Fibroblast of gingiva (primary cell): ENCODE data around the gene FBLN7.
A peak's percentile ranks its signal among the peaks of the same experiment; 100 is the strongest.

ENCODE experiments used
- DNase-seq: peaks from one replicate; pipeline ENCODE4 v3.0.0-alpha.2; 2011; ENCODE audit warnings: low read depth

Gene FBLN7

GRCh38 chr2:112140899-112141625, 2.9 kb downstream of the FBLN7 start:
- DNase-seq: no peak

GRCh38 chr2:112141626-112142007, 3.4 kb downstream of the FBLN7 start:
- DNase-seq: no peak

- no peak for DNase-seq
These were observed 4.4 kb downstream of the FBLN7 start for GRCh38 chr2:112142525-112143078.

GRCh38 chr2:112143150-112143549, 5.0 kb downstream of the FBLN7 start:
- no peak for DNase-seq

GRCh38 chr2:112144966-112145365, 6.8 kb downstream of the FBLN7 start:
- no peak for DNase-seq

- no peak for DNase-seq
These were observed 9.4 kb downstream of the FBLN7 start for GRCh38 chr2:112147382-112148168.

- no peak for DNase-seq
These were observed 10.3 kb downstream of the FBLN7 start for GRCh38 chr2:112148477-112148876.

GRCh38 chr2:112149194-112149593, 11.0 kb downstream of the FBLN7 start:
- no peak for DNase-seq

GRCh38 chr2:112149866-112150435, 11.8 kb downstream of the FBLN7 start:
- DNase-seq: no peak

- peak; percentile 78 for DNase-seq
These were observed 12.3 kb downstream of the FBLN7 start for GRCh38 chr2:112150447-112150846.

- no peak for DNase-seq
These were observed 12.7 kb downstream of the FBLN7 start for GRCh38 chr2:112150851-112151250.

- no peak for DNase-seq
These were observed 13.1 kb downstream of the FBLN7 start for GRCh38 chr2:112151271-112151670.

- DNase-seq: no peak
These were observed 13.7 kb downstream of the FBLN7 start for GRCh38 chr2:112151701-112152440.

- no peak for DNase-seq
These were observed 14.4 kb downstream of the FBLN7 start for GRCh38 chr2:112152476-112153178.

- DNase-seq: peak; percentile 47
These were observed 14.9 kb downstream of the FBLN7 start for GRCh38 chr2:112153179-112153490.

- DNase-seq: no peak
These were observed 15.3 kb downstream of the FBLN7 start for GRCh38 chr2:112153501-112153900.

- no peak for DNase-seq
These were observed 16.3 kb downstream of the FBLN7 start for GRCh38 chr2:112154246-112155117.

- no peak for DNase-seq
These were observed 17.4 kb downstream of the FBLN7 start for GRCh38 chr2:112155331-112156151.

GRCh38 chr2:112156152-112156986, 18.2 kb downstream of the FBLN7 start:
- peak; percentile 27 for DNase-seq
